Measurements from ENCODE around the gene NOTO. TPM values are rescaled to one million over a fixed set of nuclear protein-coding genes. Genes with fewer than 3 reads are reported as not detected.

Gene NOTO
- total RNA-seq, 1 donor from 2014 or later = not detected

- Mint-ChIP-seq H3K27ac (ENCODE audit: unreplicated experiment) (no peak overlapping the region), H3K4me3 (ENCODE audit: unreplicated experiment) (no peak overlapping the region), H3K4me1 (ENCODE audit: low read depth, unreplicated experiment) (peaks cover 28% of the 10 kb centered on the region), H3K27me3 (ENCODE audit: low read depth, unreplicated experiment) (no peaks in the 10 kb centered on the region), H3K36me3 (ENCODE audit: low read depth, unreplicated experiment) (peaks cover 13% of the 10 kb centered on the region), H3K9me3 (ENCODE audit: unreplicated experiment) (no peaks in the 10 kb centered on the region)
- H3K27ac ChIP-seq (ENCODE audit: low read depth, low read length) = no peak overlapping the region
- H3K9me3 ChIP-seq (ENCODE audit: insufficient read depth, low read depth, low read length) = no peaks in the 10 kb centered on the region
- no peak for DNase-seq (ENCODE audit: low read depth)
- no peak overlapping the region for H3K4me2 ChIP-seq (ENCODE audit: low read length)
- no peak for FAIRE-seq
- TF ChIP-seq EZH2 (IDR thresholded peaks at IDR 0.05; ENCODE audit: insufficient read depth, low read length) = no peak
- no peak for TF ChIP-seq CTCF (IDR thresholded peaks at IDR 0.05; ENCODE audit: insufficient read depth, low read depth, low read length)
- no peak overlapping the region for H3K4me3 ChIP-seq (ENCODE audit: insufficient read depth, low read depth, low read length)
- H3K36me3 ChIP-seq (ENCODE audit: insufficient read depth, low read length) = peaks cover 83% of the 10 kb centered on the region
- H3K9ac ChIP-seq (ENCODE audit: low read length) = peak overlapping the region; percentile 4
- H3K27me3 ChIP-seq (ENCODE audit: insufficient read depth, low read length) = no peaks in the 10 kb centered on the region
- H2AFZ ChIP-seq (ENCODE audit: low read depth, low read length) = no peak overlapping the region
- peaks cover 71% of the 10 kb centered on the region for H3K79me2 ChIP-seq (ENCODE audit: insufficient read depth, low read length)
- peaks cover 15% of the 10 kb centered on the region for H3K4me1 ChIP-seq (ENCODE audit: insufficient read depth, low read length)
- H4K20me1 ChIP-seq (ENCODE audit: insufficient read depth, low read length) = peaks cover 91% of the 10 kb centered on the region
Measured at GRCh38 chr2:73244580-73244979, 42.2 kb downstream of the NOTO start.

- Histone ChIP-seq H3K4me2 (ENCODE audit: low read length) (no peak overlapping the region), H3K9me3 (ENCODE audit: insufficient read depth, low read depth, low read length) (no peaks in the 10 kb centered on the region), H3K4me3 (ENCODE audit: insufficient read depth, low read depth, low read length) (no peak overlapping the region), H4K20me1 (ENCODE audit: insufficient read depth, low read length) (peaks cover 88% of the 10 kb centered on the region), H3K79me2 (ENCODE audit: insufficient read depth, low read length) (peaks cover 50% of the 10 kb centered on the region), H3K36me3 (ENCODE audit: insufficient read depth, low read length) (peaks cover 82% of the 10 kb centered on the region), H2AFZ (ENCODE audit: low read depth, low read length) (no peak overlapping the region), H3K4me1 (ENCODE audit: insufficient read depth, low read length) (peaks cover 11% of the 10 kb centered on the region), H3K9ac (ENCODE audit: low read length) (no peak overlapping the region), H3K27me3 (ENCODE audit: insufficient read depth, low read length) (no peaks in the 10 kb centered on the region), H3K27ac (ENCODE audit: low read depth, low read length) (no peak overlapping the region)
- DNase-seq (ENCODE audit: low read depth) (no peak), FAIRE-seq (no peak)
- no peaks in the 10 kb centered on the region for H3K27me3 Mint-ChIP-seq (ENCODE audit: low read depth, unreplicated experiment)
- peak overlapping the region; percentile 22 for H3K27ac Mint-ChIP-seq (ENCODE audit: unreplicated experiment)
- H3K4me3 Mint-ChIP-seq (ENCODE audit: unreplicated experiment) = peak overlapping the region; percentile 14
- peaks cover 17% of the 10 kb centered on the region for H3K36me3 Mint-ChIP-seq (ENCODE audit: low read depth, unreplicated experiment)
- TF ChIP-seq EZH2 (IDR thresholded peaks at IDR 0.05; ENCODE audit: insufficient read depth, low read length) = no peak
- no peak for TF ChIP-seq CTCF (IDR thresholded peaks at IDR 0.05; ENCODE audit: insufficient read depth, low read depth, low read length)
- peaks cover 21% of the 10 kb centered on the region for H3K4me1 Mint-ChIP-seq (ENCODE audit: low read depth, unreplicated experiment)
- no peaks in the 10 kb centered on the region for H3K9me3 Mint-ChIP-seq (ENCODE audit: unreplicated experiment)
Measured at GRCh38 chr2:73246850-73247249, 44.5 kb downstream of the NOTO start.

- no peak overlapping the region for H2AFZ ChIP-seq (ENCODE audit: low read depth, low read length)
- no peak overlapping the region for H3K4me3 Mint-ChIP-seq (ENCODE audit: unreplicated experiment)
- H3K79me2 ChIP-seq (ENCODE audit: insufficient read depth, low read length) = peaks cover 25% of the 10 kb centered on the region
- H3K4me3 ChIP-seq (ENCODE audit: insufficient read depth, low read depth, low read length) = no peak overlapping the region
- H3K9me3 ChIP-seq (ENCODE audit: insufficient read depth, low read depth, low read length) = no peaks in the 10 kb centered on the region
- H3K9me3 Mint-ChIP-seq (ENCODE audit: unreplicated experiment) = no peaks in the 10 kb centered on the region
- no peaks in the 10 kb centered on the region for H3K27me3 Mint-ChIP-seq (ENCODE audit: low read depth, unreplicated experiment)
- H3K27ac ChIP-seq (ENCODE audit: low read depth, low read length) = no peak overlapping the region
- no peak overlapping the region for H3K4me2 ChIP-seq (ENCODE audit: low read length)
- H3K9ac ChIP-seq (ENCODE audit: low read length) = no peak overlapping the region
- H3K36me3 ChIP-seq (ENCODE audit: insufficient read depth, low read length) = peaks cover 83% of the 10 kb centered on the region
- peaks cover 12% of the 10 kb centered on the region for H3K4me1 Mint-ChIP-seq (ENCODE audit: low read depth, unreplicated experiment)
- no peak for TF ChIP-seq CTCF (IDR thresholded peaks at IDR 0.05; ENCODE audit: insufficient read depth, low read depth, low read length)
- TF ChIP-seq EZH2 (IDR thresholded peaks at IDR 0.05; ENCODE audit: insufficient read depth, low read length) = no peak
- no peak overlapping the region for H3K27ac Mint-ChIP-seq (ENCODE audit: unreplicated experiment)
- no peak for DNase-seq (ENCODE audit: low read depth)
- H3K36me3 Mint-ChIP-seq (ENCODE audit: low read depth, unreplicated experiment) = peaks cover 23% of the 10 kb centered on the region
- H3K4me1 ChIP-seq (ENCODE audit: insufficient read depth, low read length) = no peaks in the 10 kb centered on the region
- H4K20me1 ChIP-seq (ENCODE audit: insufficient read depth, low read length) = peaks cover 87% of the 10 kb centered on the region
- H3K27me3 ChIP-seq (ENCODE audit: insufficient read depth, low read length) = no peaks in the 10 kb centered on the region
- no peak for FAIRE-seq
Measured at GRCh38 chr2:73249636-73250035, 47.3 kb downstream of the NOTO start.
